ENCODE measurements around the gene CBX4. TPM values are rescaled to one million over a fixed set of nuclear protein-coding genes. Genes with fewer than 3 reads are reported as not detected.

CBX4 gene
- total and polyA plus RNA-seq, 2 of the 13 experiments (the other 11 are each of a cell fraction or from before 2014, with no cell fraction given): 25.8 to 50.8 TPM

GRCh38 chr17:79836972-79837887 is 2.0 kb downstream of the CBX4 start (continued):
- 0 out of 2 replicates have a peak, but pooled peaks have one; percentile 17 for TF ChIP-seq SP5 (CRISPR knock-in tag; IDR thresholded peaks at IDR 0.05; ENCODE audit: borderline replicate concordance, low read depth)
- TF ChIP-seq HNRNPK (IDR thresholded peaks at IDR 0.05; ENCODE audit: low read depth, low read length, poor library complexity, severe bottlenecking): peak; percentile 81
- peak; percentile 98 for TF ChIP-seq CEBPB (IDR thresholded peaks at IDR 0.05; ENCODE audit: borderline replicate concordance, low read depth, low read length)
- 0 out of 2 replicates have a peak, but pooled peaks have one; percentile 26 for TF ChIP-seq ZNF234 (CRISPR knock-in tag; conservative IDR thresholded peaks at IDR 0.05)
- TF ChIP-seq ZFP62 (CRISPR knock-in tag; IDR thresholded peaks at IDR 0.05): no peak
- TF ChIP-seq ZMAT5 (CRISPR knock-in tag; IDR thresholded peaks at IDR 0.05; ENCODE audit: borderline replicate concordance, low read depth): no peak
- TF ChIP-seq TFDP2 (CRISPR knock-in tag; IDR thresholded peaks at IDR 0.05): peak; percentile 52; the same call in 1 of the 2 replicates
- no peak; the same call in 1 of the 2 replicates for TF ChIP-seq FOXC1 (CRISPR knock-in tag; IDR thresholded peaks at IDR 0.05; ENCODE audit: borderline replicate concordance)
- no peak for TF ChIP-seq NFAT5 (CRISPR knock-in tag; IDR thresholded peaks at IDR 0.05)
- TF ChIP-seq MED1 (CRISPR knock-in tag; IDR thresholded peaks at IDR 0.05): peak; percentile 32
- TF ChIP-seq ZBTB46 (CRISPR knock-in tag; IDR thresholded peaks at IDR 0.05; ENCODE audit: borderline replicate concordance): no peak
- TF ChIP-seq ISL2 (CRISPR knock-in tag; IDR thresholded peaks at IDR 0.05): peak; percentile 40
- TF ChIP-seq DNMT3B (CRISPR knock-in tag; conservative IDR thresholded peaks at IDR 0.05): no peak
- TF ChIP-seq ZEB1 (IDR thresholded peaks at IDR 0.05; ENCODE audit: insufficient replicate concordance, low read depth): peak; percentile 43
- no peak for TF ChIP-seq SNAPC2 (CRISPR knock-in tag; IDR thresholded peaks at IDR 0.05)
- TF ChIP-seq FOXJ3 (CRISPR knock-in tag; IDR thresholded peaks at IDR 0.05; ENCODE audit: borderline replicate concordance): no peak
- no peak for TF ChIP-seq MTA3 (CRISPR knock-in tag; IDR thresholded peaks at IDR 0.05)
- TF ChIP-seq MXI1 (IDR thresholded peaks at IDR 0.05; ENCODE audit: borderline replicate concordance, low read depth, low read length): 0 out of 3 replicates have a peak, but pooled peaks have one; percentile 50
- TF ChIP-seq ZNF329 (CRISPR knock-in tag; IDR thresholded peaks at IDR 0.05; ENCODE audit: low read depth): peak; percentile 69
